ENCODE measurements around the gene HOXC6. TPM values are rescaled to one million over a fixed set of nuclear protein-coding genes. Genes with fewer than 3 reads are reported as not detected.
A peak's percentile ranks its signal among the peaks of the same experiment; 100 is the strongest.

The HOXC6 gene
- total RNA-seq, 4 donors from 2014 or later, result 0.21 to 1.1 (median 0.30) TPM; not detected in 1

DNA sequence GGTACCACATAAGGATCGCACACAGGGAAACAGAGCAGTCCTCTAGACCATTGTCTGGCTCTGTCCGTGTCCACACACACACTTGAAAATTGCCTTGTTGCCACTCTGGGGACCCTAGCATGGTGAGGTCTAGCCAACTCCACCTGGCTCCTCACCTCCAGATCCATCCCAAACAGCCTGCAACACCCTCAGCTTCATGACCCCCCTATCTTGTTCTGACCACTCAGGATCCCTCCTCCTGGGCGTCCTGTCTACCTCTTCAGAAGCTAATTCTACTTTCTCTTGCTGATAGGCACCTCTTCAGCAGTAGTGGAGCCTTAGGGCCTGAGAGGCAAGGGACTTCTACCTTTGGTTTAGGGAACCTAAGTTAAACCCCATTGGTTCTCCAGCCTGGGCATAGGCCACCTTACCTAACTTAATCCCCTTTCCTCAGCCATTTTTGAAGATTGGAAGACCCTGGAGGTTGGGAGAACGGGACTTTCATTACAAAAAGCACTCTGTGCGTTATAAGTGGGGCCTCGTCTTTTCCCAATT lies 3.9 kb downstream of the HOXC6 start:
- Histone ChIP-seq H3K4me1 (peaks cover 8 to 85% (median 16%) of the 10 kb centered on the region in 3 donors), H3K27me3 (peaks cover 0 to 97% (median 17%) of the 10 kb centered on the region in 4 donors), H3K27ac (no peak overlapping the region), H3K36me3 (no peaks in the 10 kb centered on the region), H3K4me3 (peak overlapping the region in 1 of 4 donors; percentile 55), H3K9me3 (no peaks in the 10 kb centered on the region)
- 43 to 48% methylated on average over 6 of the region's 6 CpGs for WGBS, 2 donors
- DNase-seq, result no peak
- intact Hi-C loops (cut with DNase I), result loop anchor here (5.0 kb wide), 1 partner anchor 160 kb away; no protein-coding TSS in a partner anchor
- TF ChIP-seq, protein P1, sequence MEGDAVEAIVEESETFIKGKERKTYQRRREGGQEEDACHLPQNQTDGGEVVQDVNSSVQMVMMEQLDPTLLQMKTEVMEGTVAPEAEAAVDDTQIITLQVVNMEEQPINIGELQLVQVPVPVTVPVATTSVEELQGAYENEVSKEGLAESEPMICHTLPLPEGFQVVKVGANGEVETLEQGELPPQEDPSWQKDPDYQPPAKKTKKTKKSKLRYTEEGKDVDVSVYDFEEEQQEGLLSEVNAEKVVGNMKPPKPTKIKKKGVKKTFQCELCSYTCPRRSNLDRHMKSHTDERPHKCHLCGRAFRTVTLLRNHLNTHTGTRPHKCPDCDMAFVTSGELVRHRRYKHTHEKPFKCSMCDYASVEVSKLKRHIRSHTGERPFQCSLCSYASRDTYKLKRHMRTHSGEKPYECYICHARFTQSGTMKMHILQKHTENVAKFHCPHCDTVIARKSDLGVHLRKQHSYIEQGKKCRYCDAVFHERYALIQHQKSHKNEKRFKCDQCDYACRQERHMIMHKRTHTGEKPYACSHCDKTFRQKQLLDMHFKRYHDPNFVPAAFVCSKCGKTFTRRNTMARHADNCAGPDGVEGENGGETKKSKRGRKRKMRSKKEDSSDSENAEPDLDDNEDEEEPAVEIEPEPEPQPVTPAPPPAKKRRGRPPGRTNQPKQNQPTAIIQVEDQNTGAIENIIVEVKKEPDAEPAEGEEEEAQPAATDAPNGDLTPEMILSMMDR (IDR thresholded peaks at IDR 0.05), result no peak
- no peak for TF ChIP-seq POLR2A (IDR thresholded peaks at IDR 0.05)

DNA sequence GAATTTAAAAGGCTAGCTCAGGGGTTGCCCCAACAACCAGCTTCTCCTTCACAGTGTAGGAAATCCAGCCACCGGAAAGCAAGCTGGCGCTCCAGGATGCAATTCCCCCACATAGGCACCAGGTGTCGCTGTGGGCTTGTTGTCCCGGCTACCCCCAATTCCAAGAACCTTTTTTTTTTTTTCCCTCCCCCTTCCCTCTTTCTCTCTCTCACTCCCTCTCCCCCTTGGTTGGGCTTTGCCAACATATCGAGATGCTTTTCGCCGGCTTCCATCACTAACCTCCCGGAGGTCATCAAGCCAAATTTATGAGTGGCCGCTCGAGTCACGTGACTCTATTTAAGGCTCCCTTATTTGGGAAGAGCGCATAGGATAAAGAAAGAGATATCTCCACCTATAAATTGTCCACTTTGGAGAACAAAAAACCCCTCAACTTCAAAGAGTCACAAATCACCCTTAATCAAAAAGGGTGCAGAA lies 4.4 kb downstream of the HOXC6 start, which contains the start of gene HOXC5:
HOXC5 (plus strand) TSS at position 424 of the 474 bp plus-strand sequence. CDS start 73 bp downstream, outside the sequence.
- intact Hi-C loops (cut with DNase I), result loop anchor here (5.0 kb wide), 1 partner anchor 160 kb away; no protein-coding TSS in a partner anchor
- Histone ChIP-seq H3K27ac (peak within 1 kb of the TSS; percentile 55 to 83 (median 71)), H3K4me1 (peaks cover 12 to 90% (median 16%) of the 10 kb centered on the region in 3 donors), H3K36me3 (no peaks in the 10 kb centered on the region), H3K27me3 (peaks cover 0 to 97% (median 13%) of the 10 kb centered on the region in 4 donors), H3K9me3 (no peaks in the 10 kb centered on the region), H3K4me3 (peak within 1 kb of the TSS; percentile 33 to 71 (median 53))
- no peak for TF ChIP-seq POLR2A (IDR thresholded peaks at IDR 0.05)
- TF ChIP-seq, protein P1 (IDR thresholded peaks at IDR 0.05), result peak; percentile 86 to 98 (median 92)
- 4 to 7% methylated on average over 12 of the region's 12 CpGs for WGBS, 2 donors
- no peak for DNase-seq

DNA sequence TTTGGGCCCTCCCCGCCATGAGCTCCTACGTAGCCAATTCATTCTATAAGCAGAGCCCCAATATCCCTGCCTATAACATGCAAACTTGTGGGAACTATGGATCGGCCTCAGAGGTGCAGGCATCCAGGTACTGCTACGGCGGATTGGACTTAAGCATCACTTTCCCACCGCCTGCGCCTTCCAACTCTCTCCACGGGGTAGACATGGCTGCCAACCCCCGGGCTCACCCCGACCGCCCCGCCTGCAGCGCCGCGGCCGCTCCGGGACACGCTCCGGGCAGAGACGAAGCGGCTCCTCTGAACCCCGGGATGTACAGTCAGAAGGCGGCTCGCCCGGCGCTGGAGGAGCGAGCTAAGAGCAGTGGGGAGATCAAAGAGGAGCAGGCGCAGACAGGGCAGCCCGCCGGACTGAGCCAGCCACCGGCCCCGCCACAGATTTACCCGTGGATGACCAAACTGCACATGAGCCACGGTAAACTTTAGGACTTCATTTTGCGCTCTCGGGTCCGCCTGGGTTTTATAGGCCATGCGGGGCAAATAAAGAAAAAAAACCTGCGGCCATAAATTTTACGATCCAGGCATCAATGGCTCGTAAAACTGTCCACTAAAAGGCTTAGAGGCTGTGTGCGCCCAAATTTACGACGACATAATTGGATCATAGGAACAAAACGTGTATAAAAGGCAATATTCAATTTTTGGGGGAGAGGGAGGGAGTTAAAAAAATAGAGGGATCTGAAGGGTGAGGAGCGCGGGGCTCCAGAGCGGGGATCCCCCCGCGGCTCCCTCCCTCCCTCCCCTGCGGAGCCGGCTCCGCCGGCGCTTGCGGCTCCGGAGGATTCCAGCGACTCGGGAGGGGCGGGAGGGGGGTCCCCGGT lies 5.1 kb downstream of the HOXC6 start:
- peaks cover 16 to 90% (median 17%) of the 10 kb centered on the region in 3 donors for H3K4me1 ChIP-seq
- 2 to 3% methylated on average over 27 to 29 of the region's 61 CpGs for WGBS, 2 donors
- peak overlapping the region; percentile 55 to 83 (median 71) for H3K27ac ChIP-seq
- H3K9me3 ChIP-seq, result no peaks in the 10 kb centered on the region
- no peaks in the 10 kb centered on the region for H3K36me3 ChIP-seq
- TF ChIP-seq POLR2A (IDR thresholded peaks at IDR 0.05), result no peak
- TF ChIP-seq, protein P1 (IDR thresholded peaks at IDR 0.05), result no peak
- peaks cover 0 to 97% (median 10%) of the 10 kb centered on the region in 4 donors for H3K27me3 ChIP-seq
- no peak for DNase-seq
- intact Hi-C loops (cut with DNase I), result loop anchor here (5.0 kb wide), 1 partner anchor 159 kb away; no protein-coding TSS in a partner anchor
- peak overlapping the region; percentile 33 to 71 (median 53) for H3K4me3 ChIP-seq

DNA sequence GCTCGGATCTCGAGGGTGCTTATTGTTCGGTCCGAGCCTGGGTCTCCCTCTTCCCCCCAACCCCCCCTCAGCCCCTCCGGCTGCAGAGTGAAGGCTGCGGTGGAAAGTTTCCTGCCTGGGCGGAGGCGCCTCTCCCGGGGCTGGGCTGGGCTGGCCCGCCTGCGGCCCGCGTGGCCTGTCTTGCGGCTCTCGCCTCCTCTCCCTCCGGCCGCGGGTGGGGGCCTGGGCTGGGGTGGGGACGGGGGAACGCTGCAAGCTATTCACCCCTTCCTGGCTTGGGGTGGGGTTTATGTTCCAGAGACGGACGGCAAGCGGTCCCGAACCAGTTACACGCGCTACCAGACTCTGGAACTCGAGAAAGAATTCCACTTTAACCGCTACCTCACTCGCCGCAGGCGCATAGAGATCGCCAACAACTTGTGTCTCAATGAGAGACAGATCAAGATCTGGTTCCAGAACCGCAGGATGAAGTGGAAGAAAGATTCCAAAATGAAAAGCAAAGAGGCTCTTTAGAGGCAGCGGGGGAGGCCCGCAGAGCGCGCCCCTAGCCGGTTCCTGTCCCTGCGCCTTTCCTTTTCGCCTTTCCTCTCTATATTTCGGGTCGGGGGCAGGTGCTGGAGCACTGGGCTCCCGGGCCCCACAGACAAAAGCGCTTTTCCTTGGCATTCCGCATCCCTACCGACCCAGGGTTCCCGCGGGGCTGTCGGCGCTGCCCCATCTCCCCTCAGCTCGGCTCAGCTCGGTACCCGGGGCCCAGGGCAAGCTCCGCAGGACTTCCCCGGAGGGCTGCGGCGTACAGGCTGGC lies 5.9 kb downstream of the HOXC6 start:
- no peaks in the 10 kb centered on the region for H3K9me3 ChIP-seq
- H3K27ac ChIP-seq, result peak overlapping the region; percentile 33 to 77 (median 60)
- DNase-seq, result no peak
- intact Hi-C loops (cut with DNase I), result loop anchor here (5.0 kb wide), 1 partner anchor 158 kb away; no protein-coding TSS in a partner anchor
- no peaks in the 10 kb centered on the region for H3K36me3 ChIP-seq
- H3K4me3 ChIP-seq, result peak overlapping the region; percentile 33 to 71 (median 53)
- 20 to 22% methylated on average over 15 to 20 of the region's 57 CpGs for WGBS, 2 donors
- TF ChIP-seq, protein P1 (IDR thresholded peaks at IDR 0.05), result no peak
- TF ChIP-seq POLR2A (IDR thresholded peaks at IDR 0.05), result no peak
- H3K27me3 ChIP-seq, result peaks cover 0 to 97% (median 6%) of the 10 kb centered on the region in 4 donors
- peaks cover 16 to 90% (median 26%) of the 10 kb centered on the region in 3 donors for H3K4me1 ChIP-seq

All from esophagus squamous epithelium (tissue), 5 donors.